Sigmoid colon (tissue), 4 donors: Measurements from ENCODE around the gene CDIPT.

ENCODE experiments used
- POLR2A ChIP-seq, 2 donors: fragments of 450-650 bp; IDR thresholded peaks; one replicate each; pipeline ENCODE4 v1.6.1; 2016; ENCODE audit warnings: antibody characterized with exemption in 2 of 2, mild to moderate bottlenecking in 2 of 2, moderate library complexity in 2 of 2
- POLR2AphosphoS5 ChIP-seq, 4 donors: sonication (generic); formaldehyde crosslinking; IDR thresholded peaks; one replicate each; pipeline ENCODE4 v1.6.1; 2017; ENCODE audit warnings: antibody characterized with exemption in 4 of 4
- TF ChIP-seq, protein P1 (sequence below), 4 experiments: fragments of 450-650 bp in 3 of 4; fragments of 200-600 bp in 1 of 4; IDR thresholded peaks; one replicate each; pipeline ENCODE4 v1.5.1; 2016 to 2019; ENCODE audit warnings: antibody characterized with exemption in 4 of 4, mild to moderate bottlenecking in 3 of 4, moderate library complexity in 2 of 4

GRCh38 chr16:29876594-29877249, 13.7 kb upstream of the CDIPT start:
- TF ChIP-seq, protein P1, sequence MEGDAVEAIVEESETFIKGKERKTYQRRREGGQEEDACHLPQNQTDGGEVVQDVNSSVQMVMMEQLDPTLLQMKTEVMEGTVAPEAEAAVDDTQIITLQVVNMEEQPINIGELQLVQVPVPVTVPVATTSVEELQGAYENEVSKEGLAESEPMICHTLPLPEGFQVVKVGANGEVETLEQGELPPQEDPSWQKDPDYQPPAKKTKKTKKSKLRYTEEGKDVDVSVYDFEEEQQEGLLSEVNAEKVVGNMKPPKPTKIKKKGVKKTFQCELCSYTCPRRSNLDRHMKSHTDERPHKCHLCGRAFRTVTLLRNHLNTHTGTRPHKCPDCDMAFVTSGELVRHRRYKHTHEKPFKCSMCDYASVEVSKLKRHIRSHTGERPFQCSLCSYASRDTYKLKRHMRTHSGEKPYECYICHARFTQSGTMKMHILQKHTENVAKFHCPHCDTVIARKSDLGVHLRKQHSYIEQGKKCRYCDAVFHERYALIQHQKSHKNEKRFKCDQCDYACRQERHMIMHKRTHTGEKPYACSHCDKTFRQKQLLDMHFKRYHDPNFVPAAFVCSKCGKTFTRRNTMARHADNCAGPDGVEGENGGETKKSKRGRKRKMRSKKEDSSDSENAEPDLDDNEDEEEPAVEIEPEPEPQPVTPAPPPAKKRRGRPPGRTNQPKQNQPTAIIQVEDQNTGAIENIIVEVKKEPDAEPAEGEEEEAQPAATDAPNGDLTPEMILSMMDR (IDR thresholded peaks at IDR 0.05) = no peak
- TF ChIP-seq POLR2A (IDR thresholded peaks at IDR 0.05) (no peak), POLR2AphosphoS5 (IDR thresholded peaks at IDR 0.05) (no peak)
